AG04450 (cell line): ENCODE results near the gene DRD1. TPM values are rescaled to one million over a fixed set of nuclear protein-coding genes. Genes with fewer than 3 reads are reported as not detected.
"Not testable (repeated sequence)": the region's sequence is repeated elsewhere in the genome, so short reads cannot be mapped to it uniquely, and the experiment has no call there.

ENCODE experiments used
- CTCF ChIA-PET: fragments of 300-600, 350-600 bp; formaldehyde crosslinking; extraction: SDS; loops from one replicate; lab custom pipeline; 2022; ENCODE audit warnings: antibody characterized with exemption, inconsistent platforms; lab: Charles Lee
- POLR2A ChIA-PET: fragments of 350-600 bp; formaldehyde crosslinking; extraction: SDS; loops from one replicate; lab custom pipeline; 2021; ENCODE audit warnings: antibody characterized with exemption, inconsistent platforms; lab: Yijun Ruan, JAX
- DNase-seq: peaks from one replicate; pipeline ENCODE4 v3.0.0-alpha.2; 2011; ENCODE audit warnings: low read depth, low spot score
- H3K27ac ChIP-seq: one replicate; pipeline ENCODE4 v1.5.1; 2012; ENCODE audit warnings: low read depth, low read length, control low read depth
- H3K27me3 ChIP-seq: one replicate; pipeline ENCODE4 v1.6.0; 2012; ENCODE audit warnings: low read length; ENCODE audit not compliant: control insufficient read depth, insufficient read depth
- H3K4me3 ChIP-seq: 2 replicates; pipeline ENCODE4 v1.5.1; 2011; ENCODE audit warnings: mild to moderate bottlenecking, low read depth, low read length, control low read depth
- H3K9me3 ChIP-seq: 2 replicates; pipeline ENCODE4 v1.5.1; 2012; ENCODE audit warnings: low read length; ENCODE audit not compliant: control insufficient read depth, insufficient read depth
- polyA plus RNA-seq: library from polyadenylated mRNA; depleted of rRNA; stranded (reverse); fragments of >200 nt; gene quantifications from 2 replicates; pipeline ENCODE4 v1.2.3, GENCODE V29; 2011
- TF ChIP-seq, protein P1 (sequence below): IDR thresholded peaks from 2 replicates; pipeline ENCODE4 v1.5.1; 2011; ENCODE audit warnings: low read depth, low read length, control low read depth, inconsistent platforms

DRD1 gene
- polyA plus RNA-seq, 1 experiment = 0.11 TPM

DNA sequence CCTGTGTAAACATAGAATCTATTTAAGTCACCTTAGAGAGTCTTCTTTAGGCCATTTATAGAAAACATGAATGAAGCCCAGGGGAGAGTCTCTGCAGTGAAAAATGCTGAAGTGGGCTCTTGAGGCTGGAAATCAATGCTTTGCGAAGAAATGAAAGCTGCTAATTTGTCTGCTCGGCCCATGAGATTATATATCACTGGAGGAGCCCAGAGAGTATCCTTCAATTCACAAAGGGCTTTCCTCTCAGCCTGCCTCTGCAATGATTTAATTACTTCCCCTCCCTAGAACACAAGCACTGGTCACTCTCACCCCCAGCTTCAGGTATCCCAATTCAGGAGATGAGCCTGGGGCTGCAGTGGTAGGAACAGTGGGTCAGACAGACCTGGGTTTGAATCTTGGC, 8.2 kb upstream of the DRD1 start:
- no peak for DNase-seq
- CTCF ChIA-PET = interaction anchor here (1.3 kb wide), 1 partner anchor 12 kb away, joined by 9 read pairs; no protein-coding TSS in a partner anchor
- H3K27me3 ChIP-seq = peaks cover 4% of the 10 kb centered on the region
- no peak overlapping the region for H3K4me3 ChIP-seq
- POLR2A ChIA-PET = no interaction called here
- H3K27ac ChIP-seq = no peak overlapping the region
- TF ChIP-seq, protein P1, sequence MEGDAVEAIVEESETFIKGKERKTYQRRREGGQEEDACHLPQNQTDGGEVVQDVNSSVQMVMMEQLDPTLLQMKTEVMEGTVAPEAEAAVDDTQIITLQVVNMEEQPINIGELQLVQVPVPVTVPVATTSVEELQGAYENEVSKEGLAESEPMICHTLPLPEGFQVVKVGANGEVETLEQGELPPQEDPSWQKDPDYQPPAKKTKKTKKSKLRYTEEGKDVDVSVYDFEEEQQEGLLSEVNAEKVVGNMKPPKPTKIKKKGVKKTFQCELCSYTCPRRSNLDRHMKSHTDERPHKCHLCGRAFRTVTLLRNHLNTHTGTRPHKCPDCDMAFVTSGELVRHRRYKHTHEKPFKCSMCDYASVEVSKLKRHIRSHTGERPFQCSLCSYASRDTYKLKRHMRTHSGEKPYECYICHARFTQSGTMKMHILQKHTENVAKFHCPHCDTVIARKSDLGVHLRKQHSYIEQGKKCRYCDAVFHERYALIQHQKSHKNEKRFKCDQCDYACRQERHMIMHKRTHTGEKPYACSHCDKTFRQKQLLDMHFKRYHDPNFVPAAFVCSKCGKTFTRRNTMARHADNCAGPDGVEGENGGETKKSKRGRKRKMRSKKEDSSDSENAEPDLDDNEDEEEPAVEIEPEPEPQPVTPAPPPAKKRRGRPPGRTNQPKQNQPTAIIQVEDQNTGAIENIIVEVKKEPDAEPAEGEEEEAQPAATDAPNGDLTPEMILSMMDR = no peak
- H3K9me3 ChIP-seq = no peaks in the 10 kb centered on the region; the same call in 1 of the 2 replicates

DNA sequence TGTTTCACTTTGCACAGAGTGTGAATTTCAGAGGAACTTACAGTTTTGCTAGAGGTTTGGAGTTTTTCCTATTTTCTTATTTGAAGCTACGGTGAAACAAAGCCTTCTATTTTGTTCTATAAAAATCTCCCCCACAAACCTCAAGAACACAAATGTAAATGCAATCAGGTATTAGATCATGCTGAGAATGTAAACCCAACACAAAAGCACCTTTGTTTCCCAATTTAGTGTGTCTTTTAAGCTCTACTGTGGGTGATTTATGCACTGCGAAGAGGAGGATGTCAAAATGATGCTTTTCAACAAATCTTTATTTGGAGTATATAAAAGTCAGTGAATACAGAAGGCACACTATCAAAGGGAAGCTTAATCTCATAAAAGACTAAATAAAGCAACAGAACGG, 4.3 kb upstream of the DRD1 start:
- POLR2A ChIA-PET = no interaction called here
- no peak overlapping the region for H3K4me3 ChIP-seq
- TF ChIP-seq, protein P1 = no peak
- no peaks in the 10 kb centered on the region for H3K9me3 ChIP-seq
- H3K27me3 ChIP-seq = peaks cover 14% of the 10 kb centered on the region
- no peak for DNase-seq
- CTCF ChIA-PET = interaction anchor here (0.6 to 2.1 kb wide), 5 partner anchors 11 to 538 kb away, joined by 3 to 14 read pairs (median 4); no protein-coding TSS in a partner anchor
- no peak overlapping the region for H3K27ac ChIP-seq

GRCh38 chr5:175447571-175447970, 3.6 kb upstream of the DRD1 start:
- ChIA-PET CTCF (interaction anchor here (0.7 to 2.1 kb wide), 4 partner anchors 9 to 537 kb away, joined by 3 to 14 read pairs (median 8); no protein-coding TSS in a partner anchor), POLR2A (no interaction called here)
- DNase-seq = no peak
- no peak overlapping the region for H3K27ac ChIP-seq
- TF ChIP-seq, protein P1 = no peak
- peaks cover 10% of the 10 kb centered on the region for H3K27me3 ChIP-seq
- H3K9me3 ChIP-seq = no peaks in the 10 kb centered on the region
- H3K4me3 ChIP-seq = no peak overlapping the region

- H3K27me3 ChIP-seq, H3K4me3 ChIP-seq, POLR2A ChIA-PET, DNase-seq, H3K27ac ChIP-seq, H3K9me3 ChIP-seq: not testable (repeated sequence)
- CTCF ChIA-PET = interaction anchor here (4.0 kb wide), 1 partner anchor 496 kb away, joined by 51 read pairs; no protein-coding TSS in a partner anchor
These were observed 2.4 kb upstream of the DRD1 start for GRCh38 chr5:175446378-175446777.

DNA sequence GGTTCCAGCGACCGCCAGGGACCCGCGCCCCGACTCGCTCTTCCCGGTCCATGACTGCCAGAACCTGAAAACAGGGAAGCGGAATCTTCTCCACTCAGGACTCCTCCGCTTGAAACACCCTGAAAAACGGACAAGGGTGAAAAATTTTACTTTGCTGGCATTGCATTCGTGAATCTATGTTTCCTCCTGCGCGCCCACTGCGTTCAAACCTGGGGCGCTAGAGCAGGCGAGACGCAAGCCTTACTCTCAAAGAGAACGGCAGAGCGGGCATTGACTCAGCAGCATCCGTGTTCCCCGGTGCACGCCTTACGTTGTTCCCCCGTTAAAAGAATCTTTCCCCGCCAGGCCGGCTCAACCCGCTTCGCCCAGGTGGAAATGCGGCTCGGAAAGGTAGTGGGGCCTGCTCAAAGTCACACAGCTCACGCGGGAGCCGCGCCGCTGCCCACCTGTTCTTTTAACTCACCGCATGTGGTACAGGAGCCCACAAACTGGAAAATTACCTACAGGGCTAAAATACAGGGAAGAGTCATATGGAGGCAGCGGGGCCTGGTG, 999 bp upstream of the DRD1 start:
- H3K27ac ChIP-seq = no peak overlapping the region

More for the DNA sequence above, 999 bp upstream of the DRD1 start:
- Histone ChIP-seq H3K4me3 (0 out of 2 replicates have a peak overlapping the region, but pooled peaks have one; percentile 22), H3K9me3 (no peaks in the 10 kb centered on the region), H3K27me3 (peaks cover 10% of the 10 kb centered on the region)
- DNase-seq = no peak
- TF ChIP-seq, protein P1 = no peak
- POLR2A ChIA-PET = no interaction called here
- CTCF ChIA-PET = interaction anchor here (1.0 to 4.0 kb wide), 5 partner anchors 16 to 495 kb away, joined by 3 to 51 read pairs (median 9); no protein-coding TSS in a partner anchor
